ENCODE data around the gene ARHGAP28.

ARHGAP28 gene

GRCh38 chr18:6879508-6880195 lies 150.1 kb downstream of the ARHGAP28 start:
- no peak overlapping the region for H3K4me3 ChIP-seq (ENCODE audit: low read depth, low read length)
- no peak for TF ChIP-seq CTCF (IDR thresholded peaks at IDR 0.05; ENCODE audit: low read depth, low read length, missing control alignments)
- no peak for DNase-seq (ENCODE audit: low read depth)

- no peak overlapping the region for H3K4me3 ChIP-seq (ENCODE audit: low read depth, low read length)
- TF ChIP-seq CTCF (IDR thresholded peaks at IDR 0.05; ENCODE audit: low read depth, low read length, missing control alignments) = no peak
- no peak for DNase-seq (ENCODE audit: low read depth)
Measured at GRCh38 chr18:6881034-6881820, 151.7 kb downstream of the ARHGAP28 start.

- TF ChIP-seq CTCF (IDR thresholded peaks at IDR 0.05; ENCODE audit: low read depth, low read length, missing control alignments) = no peak
- no peak for DNase-seq (ENCODE audit: low read depth)
- H3K4me3 ChIP-seq (ENCODE audit: low read depth, low read length) = no peak overlapping the region
Measured at GRCh38 chr18:6882401-6882800, 152.9 kb downstream of the ARHGAP28 start.

- no peak for TF ChIP-seq CTCF (IDR thresholded peaks at IDR 0.05; ENCODE audit: low read depth, low read length, missing control alignments)
- no peak overlapping the region for H3K4me3 ChIP-seq (ENCODE audit: low read depth, low read length)
- DNase-seq (ENCODE audit: low read depth) = no peak
Measured at GRCh38 chr18:6885006-6885481, 155.5 kb downstream of the ARHGAP28 start.

GRCh38 chr18:6885992-6886796 lies 156.7 kb downstream of the ARHGAP28 start:
- DNase-seq (ENCODE audit: low read depth) = no peak
- no peak overlapping the region for H3K4me3 ChIP-seq (ENCODE audit: low read depth, low read length)
- TF ChIP-seq CTCF (IDR thresholded peaks at IDR 0.05; ENCODE audit: low read depth, low read length, missing control alignments) = peak; percentile 57

- no peak for TF ChIP-seq CTCF (IDR thresholded peaks at IDR 0.05; ENCODE audit: low read depth, low read length, missing control alignments)
- no peak overlapping the region for H3K4me3 ChIP-seq (ENCODE audit: low read depth, low read length)
- no peak for DNase-seq (ENCODE audit: low read depth)
Measured at GRCh38 chr18:6886797-6887330, 157.3 kb downstream of the ARHGAP28 start.
